Measurements from ENCODE around the gene CX3CL1. TPM values are rescaled to one million over a fixed set of nuclear protein-coding genes. Genes with fewer than 3 reads are reported as not detected.

CX3CL1 gene
- total RNA-seq, 1 donor from 2014 or later: 9.6 TPM

DNA sequence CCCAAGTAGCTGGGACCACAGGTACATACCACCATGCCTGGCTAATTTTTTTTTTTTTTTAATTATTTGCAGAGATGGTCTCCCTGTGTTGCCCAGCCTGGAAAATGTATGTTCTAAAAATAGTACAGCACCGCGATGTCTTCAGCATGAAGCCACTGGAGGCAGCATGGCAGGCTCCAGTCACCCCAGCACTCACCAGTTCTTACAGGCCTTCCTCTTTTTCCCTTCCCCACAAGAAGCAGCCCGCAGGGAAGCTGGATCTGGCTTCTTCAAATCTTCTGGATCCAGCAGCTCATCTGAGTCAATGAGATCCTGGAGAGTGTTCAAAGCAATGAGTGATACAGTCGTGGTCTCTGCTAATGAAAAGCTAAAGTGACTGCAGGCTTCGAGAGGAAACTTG, 58.7 kb downstream of the CX3CL1 start:
- Mint-ChIP-seq H3K4me3 (ENCODE audit: unreplicated experiment) (no peak overlapping the region), H3K27ac (ENCODE audit: unreplicated experiment) (no peak overlapping the region), H3K9me3 (ENCODE audit: unreplicated experiment) (no peaks in the 10 kb centered on the region), H3K36me3 (ENCODE audit: low read depth, unreplicated experiment) (peaks cover 14% of the 10 kb centered on the region), H3K27me3 (ENCODE audit: low read depth, unreplicated experiment) (no peaks in the 10 kb centered on the region), H3K4me1 (ENCODE audit: low read depth, unreplicated experiment) (no peaks in the 10 kb centered on the region)
- Histone ChIP-seq H2AFZ (ENCODE audit: low read depth, low read length) (no peak overlapping the region), H3K4me3 (ENCODE audit: insufficient read depth, low read depth, low read length) (no peak overlapping the region), H3K9me3 (ENCODE audit: insufficient read depth, low read depth, low read length) (no peaks in the 10 kb centered on the region), H3K4me2 (ENCODE audit: low read length) (no peak overlapping the region), H3K27me3 (ENCODE audit: insufficient read depth, low read length) (no peaks in the 10 kb centered on the region), H3K27ac (ENCODE audit: low read depth, low read length) (no peak overlapping the region), H3K79me2 (ENCODE audit: insufficient read depth, low read length) (no peaks in the 10 kb centered on the region), H3K4me1 (ENCODE audit: insufficient read depth, low read length) (no peaks in the 10 kb centered on the region), H3K36me3 (ENCODE audit: insufficient read depth, low read length) (peaks cover 68% of the 10 kb centered on the region), H4K20me1 (ENCODE audit: insufficient read depth, low read length) (no peaks in the 10 kb centered on the region), H3K9ac (ENCODE audit: low read length) (no peak overlapping the region)
- no peak for FAIRE-seq
- TF ChIP-seq, protein P1, sequence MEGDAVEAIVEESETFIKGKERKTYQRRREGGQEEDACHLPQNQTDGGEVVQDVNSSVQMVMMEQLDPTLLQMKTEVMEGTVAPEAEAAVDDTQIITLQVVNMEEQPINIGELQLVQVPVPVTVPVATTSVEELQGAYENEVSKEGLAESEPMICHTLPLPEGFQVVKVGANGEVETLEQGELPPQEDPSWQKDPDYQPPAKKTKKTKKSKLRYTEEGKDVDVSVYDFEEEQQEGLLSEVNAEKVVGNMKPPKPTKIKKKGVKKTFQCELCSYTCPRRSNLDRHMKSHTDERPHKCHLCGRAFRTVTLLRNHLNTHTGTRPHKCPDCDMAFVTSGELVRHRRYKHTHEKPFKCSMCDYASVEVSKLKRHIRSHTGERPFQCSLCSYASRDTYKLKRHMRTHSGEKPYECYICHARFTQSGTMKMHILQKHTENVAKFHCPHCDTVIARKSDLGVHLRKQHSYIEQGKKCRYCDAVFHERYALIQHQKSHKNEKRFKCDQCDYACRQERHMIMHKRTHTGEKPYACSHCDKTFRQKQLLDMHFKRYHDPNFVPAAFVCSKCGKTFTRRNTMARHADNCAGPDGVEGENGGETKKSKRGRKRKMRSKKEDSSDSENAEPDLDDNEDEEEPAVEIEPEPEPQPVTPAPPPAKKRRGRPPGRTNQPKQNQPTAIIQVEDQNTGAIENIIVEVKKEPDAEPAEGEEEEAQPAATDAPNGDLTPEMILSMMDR (IDR thresholded peaks at IDR 0.05; ENCODE audit: insufficient read depth, low read depth, low read length): no peak
- TF ChIP-seq EZH2 (IDR thresholded peaks at IDR 0.05; ENCODE audit: insufficient read depth, low read length): no peak
- no peak for DNase-seq (ENCODE audit: low read depth)

GRCh38 chr16:57432505-57432904, 60.2 kb downstream of the CX3CL1 start:
- FAIRE-seq (no peak), DNase-seq (ENCODE audit: low read depth) (no peak)
- H3K9ac ChIP-seq (ENCODE audit: low read length): no peak overlapping the region
- peaks cover 71% of the 10 kb centered on the region for H3K36me3 ChIP-seq (ENCODE audit: insufficient read depth, low read length)
- no peaks in the 10 kb centered on the region for H3K79me2 ChIP-seq (ENCODE audit: insufficient read depth, low read length)
- H3K9me3 Mint-ChIP-seq (ENCODE audit: unreplicated experiment): no peaks in the 10 kb centered on the region
- no peak overlapping the region for H3K4me2 ChIP-seq (ENCODE audit: low read length)
- no peaks in the 10 kb centered on the region for H3K4me1 ChIP-seq (ENCODE audit: insufficient read depth, low read length)
- no peaks in the 10 kb centered on the region for H3K9me3 ChIP-seq (ENCODE audit: insufficient read depth, low read depth, low read length)
- no peak overlapping the region for H3K27ac Mint-ChIP-seq (ENCODE audit: unreplicated experiment)
- H3K27me3 Mint-ChIP-seq (ENCODE audit: low read depth, unreplicated experiment): no peaks in the 10 kb centered on the region
- TF ChIP-seq, protein P1 (IDR thresholded peaks at IDR 0.05; ENCODE audit: insufficient read depth, low read depth, low read length): no peak
- TF ChIP-seq EZH2 (IDR thresholded peaks at IDR 0.05; ENCODE audit: insufficient read depth, low read length): no peak
- H3K4me3 ChIP-seq (ENCODE audit: insufficient read depth, low read depth, low read length): no peak overlapping the region
- H3K4me1 Mint-ChIP-seq (ENCODE audit: low read depth, unreplicated experiment): no peaks in the 10 kb centered on the region
- H3K4me3 Mint-ChIP-seq (ENCODE audit: unreplicated experiment): no peak overlapping the region
- H3K27ac ChIP-seq (ENCODE audit: low read depth, low read length): no peak overlapping the region
- H2AFZ ChIP-seq (ENCODE audit: low read depth, low read length): no peak overlapping the region
- H4K20me1 ChIP-seq (ENCODE audit: insufficient read depth, low read length): no peaks in the 10 kb centered on the region
- peaks cover 14% of the 10 kb centered on the region for H3K36me3 Mint-ChIP-seq (ENCODE audit: low read depth, unreplicated experiment)
- H3K27me3 ChIP-seq (ENCODE audit: insufficient read depth, low read length): no peaks in the 10 kb centered on the region

DNA sequence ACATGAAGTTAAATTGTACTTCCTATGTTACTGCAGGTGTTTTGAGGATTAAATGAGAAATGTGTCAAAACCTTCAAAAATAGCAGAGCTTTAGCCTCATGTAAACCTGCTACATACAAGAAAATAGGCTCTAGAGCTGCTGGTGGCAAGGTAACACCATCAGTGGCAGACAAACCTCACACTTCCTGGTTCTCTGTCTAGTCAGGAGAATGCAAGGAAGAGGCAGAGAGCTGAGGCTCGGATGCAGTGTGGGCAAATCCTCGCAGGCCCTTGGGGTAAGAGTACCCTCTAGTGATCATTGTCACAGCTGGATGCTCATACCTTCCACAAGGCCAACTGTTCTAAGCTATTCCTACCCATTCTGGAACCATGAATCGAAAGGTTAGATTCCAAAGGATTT, 60.7 kb downstream of the CX3CL1 start:
- Histone ChIP-seq H2AFZ (ENCODE audit: low read depth, low read length) (no peak overlapping the region), H3K79me2 (ENCODE audit: insufficient read depth, low read length) (no peaks in the 10 kb centered on the region), H3K4me1 (ENCODE audit: insufficient read depth, low read length) (no peaks in the 10 kb centered on the region), H3K4me3 (ENCODE audit: insufficient read depth, low read depth, low read length) (no peak overlapping the region), H3K4me2 (ENCODE audit: low read length) (no peak overlapping the region), H3K9ac (ENCODE audit: low read length) (no peak overlapping the region), H3K27ac (ENCODE audit: low read depth, low read length) (no peak overlapping the region), H3K36me3 (ENCODE audit: insufficient read depth, low read length) (peaks cover 67% of the 10 kb centered on the region), H3K9me3 (ENCODE audit: insufficient read depth, low read depth, low read length) (no peaks in the 10 kb centered on the region), H3K27me3 (ENCODE audit: insufficient read depth, low read length) (no peaks in the 10 kb centered on the region), H4K20me1 (ENCODE audit: insufficient read depth, low read length) (no peaks in the 10 kb centered on the region)
- no peak for TF ChIP-seq EZH2 (IDR thresholded peaks at IDR 0.05; ENCODE audit: insufficient read depth, low read length)
- FAIRE-seq (no peak), DNase-seq (ENCODE audit: low read depth) (no peak)
- no peaks in the 10 kb centered on the region for H3K4me1 Mint-ChIP-seq (ENCODE audit: low read depth, unreplicated experiment)
- H3K4me3 Mint-ChIP-seq (ENCODE audit: unreplicated experiment): no peak overlapping the region
- H3K9me3 Mint-ChIP-seq (ENCODE audit: unreplicated experiment): no peaks in the 10 kb centered on the region
- H3K27me3 Mint-ChIP-seq (ENCODE audit: low read depth, unreplicated experiment): no peaks in the 10 kb centered on the region
- peak overlapping the region; percentile 41 for H3K27ac Mint-ChIP-seq (ENCODE audit: unreplicated experiment)
- peaks cover 14% of the 10 kb centered on the region for H3K36me3 Mint-ChIP-seq (ENCODE audit: low read depth, unreplicated experiment)
